Measurements from ENCODE around the gene PRDX4.

GRCh38 chrX:23731951-23732350 lies 64.7 kb downstream of the PRDX4 start:
- no peak for TF ChIP-seq POLR2A (IDR thresholded peaks at IDR 0.05)
- no peak for TF ChIP-seq CTCF (IDR thresholded peaks at IDR 0.05)
